HEK293 (cell line): ENCODE data around the gene CALML3.

Experiments used
- CTCF ChIA-PET: fragments of 350-600 bp; formaldehyde crosslinking; extraction: SDS; loops from one replicate; lab custom pipeline; 2021; ENCODE audit warnings: antibody characterized with exemption; lab: Yijun Ruan, JAX
- POLR2A ChIA-PET: fragments of 300-600 bp; formaldehyde crosslinking; extraction: SDS; loops from one replicate; lab custom pipeline; 2020; ENCODE audit warnings: antibody characterized with exemption, inconsistent platforms; lab: Yijun Ruan, JAX
- H3K27ac ChIP-seq: fragments of 200-500 bp; sonication (Bioruptor generic); 2 replicates; pipeline ENCODE4 v1.5.1; 2014; ENCODE audit warnings: low read depth, low read length, control low read depth, inconsistent platforms; ENCODE audit errors: extremely low read depth
- H3K36me3 ChIP-seq, 2 experiments: fragments of 200-500 bp in 1 of 2; sonication (Bioruptor generic) in 1 of 2; 1 replicate in 1 of 2; 2 replicates in 1 of 2; pipeline ENCODE4 v1.5.1; 2014 to 2017; ENCODE audit warnings: inconsistent platforms in 2 of 2, low read length in 2 of 2; ENCODE audit not compliant: control insufficient read depth in 2 of 2, insufficient read depth in 1 of 2
- H3K4me1 ChIP-seq: fragments of 200-500 bp; sonication (Bioruptor generic); 2 replicates; pipeline ENCODE4 v1.5.1; 2014; ENCODE audit warnings: mild to moderate bottlenecking, low read length, inconsistent platforms; ENCODE audit not compliant: control insufficient read depth, insufficient read depth
- H3K4me3 ChIP-seq: 2 replicates; pipeline ENCODE4 v1.5.1; 2011; ENCODE audit warnings: low read depth, mild to moderate bottlenecking, control low read depth, low read length, moderate library complexity
- H3K9me3 ChIP-seq: fragments of 200-500 bp; sonication (Bioruptor generic); 2 replicates; pipeline ENCODE4 v1.5.1; 2014; ENCODE audit warnings: low read depth, low read length, inconsistent platforms; ENCODE audit not compliant: control insufficient read depth, insufficient read depth
- BCL11A ChIP-seq: fragments of 450-650 bp; formaldehyde crosslinking; IDR thresholded peaks from 2 replicates; pipeline ENCODE4 v1.5.1; 2016; ENCODE audit warnings: low read depth, missing biosample characterization, missing genetic modification characterization
- OVOL3 ChIP-seq: fragments of 450-650 bp; formaldehyde crosslinking; IDR thresholded peaks from 2 replicates; pipeline ENCODE4 v1.5.1; 2016; ENCODE audit warnings: missing biosample characterization, missing genetic modification characterization
- RBAK ChIP-seq: fragments of 450-650 bp; formaldehyde crosslinking; IDR thresholded peaks from 2 replicates; pipeline ENCODE4 v1.5.1; 2016; ENCODE audit warnings: missing biosample characterization, missing genetic modification characterization
- ZNF10 ChIP-seq: fragments of 450-650 bp; formaldehyde crosslinking; IDR thresholded peaks from 2 replicates; pipeline ENCODE4 v1.5.1; 2017; ENCODE audit warnings: missing biosample characterization, missing genetic modification characterization
- ZNF16 ChIP-seq: fragments of 450-650 bp; formaldehyde crosslinking; IDR thresholded peaks from 2 replicates; pipeline ENCODE4 v1.5.1; 2016; ENCODE audit warnings: low read depth, missing biosample characterization, missing genetic modification characterization
- ZNF2 ChIP-seq: fragments of 450-650 bp; formaldehyde crosslinking; IDR thresholded peaks from 2 replicates; pipeline ENCODE4 v1.5.1; 2016; ENCODE audit warnings: missing biosample characterization, missing genetic modification characterization
- ZNF211 ChIP-seq: fragments of 450-650 bp; formaldehyde crosslinking; IDR thresholded peaks from 2 replicates; pipeline ENCODE4 v1.5.1; 2016; ENCODE audit warnings: low read depth, missing biosample characterization, missing genetic modification characterization
- ZNF350 ChIP-seq: fragments of 450-650 bp; formaldehyde crosslinking; IDR thresholded peaks from 2 replicates; pipeline ENCODE4 v1.5.0; 2017; ENCODE audit warnings: missing biosample characterization, mild to moderate bottlenecking, missing genetic modification characterization
- ZNF521 ChIP-seq: fragments of 450-650 bp; formaldehyde crosslinking; IDR thresholded peaks from 2 replicates; pipeline ENCODE4 v1.5.1; 2017; ENCODE audit warnings: missing biosample characterization, mild to moderate bottlenecking, missing genetic modification characterization
- ZNF555 ChIP-seq: fragments of 450-650 bp; formaldehyde crosslinking; conservative IDR thresholded peaks from 2 replicates; pipeline ENCODE4 v1.5.1; 2017; ENCODE audit warnings: missing biosample characterization, mild to moderate bottlenecking, missing genetic modification characterization, inconsistent platforms
- ZNF610 ChIP-seq: fragments of 450-650 bp; formaldehyde crosslinking; IDR thresholded peaks from 2 replicates; pipeline ENCODE4 v1.5.1; 2016; ENCODE audit warnings: missing biosample characterization, missing genetic modification characterization, borderline replicate concordance
- ZNF621 ChIP-seq: fragments of 450-650 bp; formaldehyde crosslinking; IDR thresholded peaks from 2 replicates; pipeline ENCODE4 v1.5.1; 2017; ENCODE audit warnings: missing biosample characterization, missing genetic modification characterization
- ZNF654 ChIP-seq: fragments of 450-650 bp; formaldehyde crosslinking; IDR thresholded peaks from 2 replicates; pipeline ENCODE4 v1.5.1; 2016; ENCODE audit warnings: low read depth, missing biosample characterization, missing genetic modification characterization
- ZNF830 ChIP-seq: fragments of 450-650 bp; IDR thresholded peaks from 2 replicates; pipeline ENCODE4 v1.5.0; 2018; ENCODE audit warnings: missing biosample characterization, missing genetic modification characterization, low read depth, mild to moderate bottlenecking, moderate library complexity
- TF ChIP-seq, protein P1 (sequence below): fragments of 450-650 bp; formaldehyde crosslinking; IDR thresholded peaks from 2 replicates; pipeline ENCODE4 v1.5.1; 2016; ENCODE audit warnings: missing biosample characterization, missing genetic modification characterization
- TF ChIP-seq, protein P2 (sequence below): IDR thresholded peaks from 2 replicates; pipeline ENCODE4 v1.6.1; 2011; ENCODE audit warnings: mild to moderate bottlenecking, low read depth, low read length, borderline replicate concordance
- TF ChIP-seq, protein P3 (sequence below): fragments of 450-650 bp; IDR thresholded peaks from 2 replicates; pipeline ENCODE4 v1.5.1; 2018; ENCODE audit warnings: missing biosample characterization, missing genetic modification characterization

CALML3 gene

DNA sequence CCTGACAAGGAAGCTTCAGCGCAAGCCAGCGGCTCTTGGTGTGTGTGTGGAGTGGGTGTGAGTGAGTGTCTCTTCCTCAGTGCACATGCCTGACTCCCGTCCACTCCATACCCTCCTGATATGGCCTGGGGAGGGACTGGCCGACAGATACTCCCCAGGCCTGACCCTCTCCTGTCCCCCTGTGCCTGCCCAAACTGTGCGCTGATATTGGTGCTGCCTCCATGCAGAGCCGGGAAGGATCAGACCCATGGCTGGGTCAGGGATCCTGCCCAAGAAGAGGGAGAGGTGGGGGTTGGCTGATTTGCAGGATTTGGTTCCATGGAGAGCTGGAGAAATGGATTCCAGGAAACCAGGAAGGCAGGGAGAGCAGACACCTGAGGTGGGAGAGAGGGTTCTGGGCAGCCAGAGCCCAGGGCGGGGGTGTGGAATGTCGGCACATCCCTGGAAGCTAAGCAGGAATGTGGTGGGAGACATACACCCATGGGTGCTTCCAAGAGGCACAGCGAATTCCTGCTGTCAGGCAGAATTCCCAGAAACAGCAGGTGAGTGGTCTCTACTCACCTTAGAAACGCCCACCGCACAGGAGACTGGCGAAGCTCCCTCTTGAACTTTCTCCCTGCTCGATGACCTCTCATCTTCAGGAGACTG lies 31.7 kb upstream of the CALML3 start:
- no peaks in the 10 kb centered on the region for H3K9me3 ChIP-seq
- no peaks in the 10 kb centered on the region for H3K4me1 ChIP-seq
- ChIA-PET POLR2A (interaction anchor here (1.5 kb wide), 1 partner anchor 47 kb away, joined by 3 read pairs; no protein-coding TSS in a partner anchor), CTCF (interaction anchor here (0.6 kb wide), 1 partner anchor 59 kb away, joined by 4 read pairs; no protein-coding TSS in a partner anchor)
- no peak overlapping the region for H3K27ac ChIP-seq
- no peak overlapping the region for H3K4me3 ChIP-seq
- TF ChIP-seq OVOL3 (tag by site-specific recombination) (no peak), ZNF10 (tag by site-specific recombination) (no peak), BCL11A (no peak), RBAK (tag by site-specific recombination) (no peak)
- TF ChIP-seq, protein P1, sequence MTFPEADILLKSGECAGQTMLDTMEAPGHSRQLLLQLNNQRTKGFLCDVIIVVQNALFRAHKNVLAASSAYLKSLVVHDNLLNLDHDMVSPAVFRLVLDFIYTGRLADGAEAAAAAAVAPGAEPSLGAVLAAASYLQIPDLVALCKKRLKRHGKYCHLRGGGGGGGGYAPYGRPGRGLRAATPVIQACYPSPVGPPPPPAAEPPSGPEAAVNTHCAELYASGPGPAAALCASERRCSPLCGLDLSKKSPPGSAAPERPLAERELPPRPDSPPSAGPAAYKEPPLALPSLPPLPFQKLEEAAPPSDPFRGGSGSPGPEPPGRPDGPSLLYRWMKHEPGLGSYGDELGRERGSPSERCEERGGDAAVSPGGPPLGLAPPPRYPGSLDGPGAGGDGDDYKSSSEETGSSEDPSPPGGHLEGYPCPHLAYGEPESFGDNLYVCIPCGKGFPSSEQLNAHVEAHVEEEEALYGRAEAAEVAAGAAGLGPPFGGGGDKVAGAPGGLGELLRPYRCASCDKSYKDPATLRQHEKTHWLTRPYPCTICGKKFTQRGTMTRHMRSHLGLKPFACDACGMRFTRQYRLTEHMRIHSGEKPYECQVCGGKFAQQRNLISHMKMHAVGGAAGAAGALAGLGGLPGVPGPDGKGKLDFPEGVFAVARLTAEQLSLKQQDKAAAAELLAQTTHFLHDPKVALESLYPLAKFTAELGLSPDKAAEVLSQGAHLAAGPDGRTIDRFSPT (tag by site-specific recombination): no peak
- no peaks in the 10 kb centered on the region for H3K36me3 ChIP-seq

DNA sequence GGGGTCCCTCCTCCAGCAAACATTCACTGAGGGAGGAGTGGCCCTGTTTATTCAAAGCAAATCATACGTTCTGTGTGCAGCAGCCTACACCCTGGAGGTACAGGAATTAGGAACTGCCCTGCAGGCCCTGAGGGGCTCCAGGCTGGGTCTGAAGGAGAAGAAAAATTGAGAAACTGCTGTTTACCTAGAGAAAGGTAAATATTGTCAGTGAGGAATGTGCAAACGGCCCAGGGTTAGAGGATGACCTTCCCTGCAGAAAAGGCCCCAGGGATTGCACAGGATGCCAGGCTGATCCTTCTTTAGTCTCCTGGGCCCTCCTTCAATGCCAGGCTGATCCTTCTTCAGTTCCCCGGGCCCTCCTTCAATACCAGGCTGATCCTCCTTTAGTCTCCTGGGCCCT lies 31.1 kb upstream of the CALML3 start:
- H3K36me3 ChIP-seq: no peaks in the 10 kb centered on the region
- H3K9me3 ChIP-seq: no peaks in the 10 kb centered on the region
- H3K4me3 ChIP-seq: no peak overlapping the region
- CTCF ChIA-PET: interaction anchor here (0.6 to 0.7 kb wide), 2 partner anchors 58 to 459 kb away, joined by 3 to 4 read pairs; no protein-coding TSS in a partner anchor
- H3K27ac ChIP-seq: no peak overlapping the region
- no peak for TF ChIP-seq ZNF654
- TF ChIP-seq, protein P1 (tag by site-specific recombination): no peak
- TF ChIP-seq ZNF350 (tag by site-specific recombination): no peak
- TF ChIP-seq, protein P2, sequence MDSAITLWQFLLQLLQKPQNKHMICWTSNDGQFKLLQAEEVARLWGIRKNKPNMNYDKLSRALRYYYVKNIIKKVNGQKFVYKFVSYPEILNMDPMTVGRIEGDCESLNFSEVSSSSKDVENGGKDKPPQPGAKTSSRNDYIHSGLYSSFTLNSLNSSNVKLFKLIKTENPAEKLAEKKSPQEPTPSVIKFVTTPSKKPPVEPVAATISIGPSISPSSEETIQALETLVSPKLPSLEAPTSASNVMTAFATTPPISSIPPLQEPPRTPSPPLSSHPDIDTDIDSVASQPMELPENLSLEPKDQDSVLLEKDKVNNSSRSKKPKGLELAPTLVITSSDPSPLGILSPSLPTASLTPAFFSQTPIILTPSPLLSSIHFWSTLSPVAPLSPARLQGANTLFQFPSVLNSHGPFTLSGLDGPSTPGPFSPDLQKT: no peak
- no peak for TF ChIP-seq ZNF521
- TF ChIP-seq ZNF16 (tag by site-specific recombination): no peak
- TF ChIP-seq ZNF621 (tag by site-specific recombination): no peak
- no peak for TF ChIP-seq ZNF211 (tag by site-specific recombination)
- no peak for TF ChIP-seq ZNF555 (tag by site-specific recombination)
- no peak for TF ChIP-seq ZNF830 (tag by site-specific recombination)
- no peak for TF ChIP-seq ZNF610
- TF ChIP-seq, protein P3, sequence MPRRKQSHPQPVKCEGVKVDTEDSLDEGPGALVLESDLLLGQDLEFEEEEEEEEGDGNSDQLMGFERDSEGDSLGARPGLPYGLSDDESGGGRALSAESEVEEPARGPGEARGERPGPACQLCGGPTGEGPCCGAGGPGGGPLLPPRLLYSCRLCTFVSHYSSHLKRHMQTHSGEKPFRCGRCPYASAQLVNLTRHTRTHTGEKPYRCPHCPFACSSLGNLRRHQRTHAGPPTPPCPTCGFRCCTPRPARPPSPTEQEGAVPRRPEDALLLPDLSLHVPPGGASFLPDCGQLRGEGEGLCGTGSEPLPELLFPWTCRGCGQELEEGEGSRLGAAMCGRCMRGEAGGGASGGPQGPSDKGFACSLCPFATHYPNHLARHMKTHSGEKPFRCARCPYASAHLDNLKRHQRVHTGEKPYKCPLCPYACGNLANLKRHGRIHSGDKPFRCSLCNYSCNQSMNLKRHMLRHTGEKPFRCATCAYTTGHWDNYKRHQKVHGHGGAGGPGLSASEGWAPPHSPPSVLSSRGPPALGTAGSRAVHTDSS (tag by site-specific recombination): no peak
- no peak for TF ChIP-seq BCL11A
- no peak for TF ChIP-seq ZNF2 (tag by site-specific recombination)
- no peaks in the 10 kb centered on the region for H3K4me1 ChIP-seq
- POLR2A ChIA-PET: interaction anchor here (1.5 kb wide), 1 partner anchor 48 kb away, joined by 3 read pairs; no protein-coding TSS in a partner anchor
